ENCODE results near the gene RAB36. TPM values are rescaled to one million over a fixed set of nuclear protein-coding genes. Genes with fewer than 3 reads are reported as not detected.

The RAB36 gene
- total RNA-seq, 1 donor from 2014 or later: 2.3 TPM

GRCh38 chr22:23137905-23138561 is 7.2 kb upstream of the RAB36 start:
- no peak for DNase-seq

GRCh38 chr22:23138584-23139435 is 6.5 kb upstream of the RAB36 start:
- no peak for DNase-seq

- DNase-seq: no peak
Measured at GRCh38 chr22:23140385-23140784, 4.9 kb upstream of the RAB36 start.

- DNase-seq: no peak
Measured at GRCh38 chr22:23142546-23143105, 2.7 kb upstream of the RAB36 start.

GRCh38 chr22:23143119-23143518 is 2.2 kb upstream of the RAB36 start:
- no peak for DNase-seq

GRCh38 chr22:23144432-23144831 is 845 bp upstream of the RAB36 start:
- no peak for DNase-seq

- DNase-seq: no peak
Measured at GRCh38 chr22:23145878-23146470, 697 bp downstream of the RAB36 start.

- DNase-seq: no peak
Measured at GRCh38 chr22:23146478-23147205, 1.4 kb downstream of the RAB36 start.

GRCh38 chr22:23147617-23148387 is 2.5 kb downstream of the RAB36 start:
- DNase-seq: peak; percentile 41

- DNase-seq: no peak
Measured at GRCh38 chr22:23149743-23150238, 4.5 kb downstream of the RAB36 start.

GRCh38 chr22:23150762-23151161 is 5.5 kb downstream of the RAB36 start:
- no peak for DNase-seq

GRCh38 chr22:23151827-23152226 is 6.5 kb downstream of the RAB36 start:
- DNase-seq: no peak

GRCh38 chr22:23152238-23153114 is 7.2 kb downstream of the RAB36 start:
- no peak for DNase-seq

GRCh38 chr22:23153994-23154393 is 8.7 kb downstream of the RAB36 start:
- DNase-seq: no peak

- no peak for DNase-seq
Measured at GRCh38 chr22:23154461-23154860, 9.2 kb downstream of the RAB36 start.

GRCh38 chr22:23155143-23155542 is 9.9 kb downstream of the RAB36 start:
- DNase-seq: no peak

- no peak for DNase-seq
Measured at GRCh38 chr22:23155831-23156230, 10.6 kb downstream of the RAB36 start.

- no peak for DNase-seq
Measured at GRCh38 chr22:23156286-23156685, 11.0 kb downstream of the RAB36 start.

GRCh38 chr22:23157560-23158515 is 12.6 kb downstream of the RAB36 start:
- DNase-seq: no peak
